NCI-H226 (cell line): ENCODE data around the gene DTD2.

ENCODE experiments used
- DNase-seq: peaks from one replicate; pipeline ENCODE4 v3.0.0-alpha.2; 2015

The DTD2 gene

GRCh38 chr14:31456841-31457664, at the start of gene DTD2:
Gene DTD2, minus strand, starts transcription at chr14:31457506. Its CDS starts 113 bp downstream, at chr14:31457393.
- peak; percentile 88 for DNase-seq

GRCh38 chr14:31505411-31505810, 48.1 kb upstream of the DTD2 start:
- peak; percentile 52 for DNase-seq

GRCh38 chr14:31501870-31502269, 44.6 kb upstream of the DTD2 start:
- DNase-seq, result no peak

GRCh38 chr14:31492759-31493498, 35.6 kb upstream of the DTD2 start:
- DNase-seq, result no peak

GRCh38 chr14:31489691-31490090, 32.4 kb upstream of the DTD2 start:
- no peak for DNase-seq

GRCh38 chr14:31487886-31488285, 30.6 kb upstream of the DTD2 start, which contains the start of gene GPR33:
Gene GPR33, minus strand, starts transcription at chr14:31488039. Its CDS starts 4,074 bp downstream, at chr14:31483965.
- DNase-seq, result no peak

GRCh38 chr14:31486764-31487163, 29.5 kb upstream of the DTD2 start:
- no peak for DNase-seq

- no peak for DNase-seq
Observed at GRCh38 chr14:31484754-31485153, 27.4 kb upstream of the DTD2 start.

GRCh38 chr14:31480156-31480555, 22.9 kb upstream of the DTD2 start:
- no peak for DNase-seq

GRCh38 chr14:31479027-31479426, 21.7 kb upstream of the DTD2 start:
- no peak for DNase-seq

GRCh38 chr14:31477248-31477647, 19.9 kb upstream of the DTD2 start:
- no peak for DNase-seq

GRCh38 chr14:31476131-31476866, 19.0 kb upstream of the DTD2 start:
- no peak for DNase-seq

- no peak for DNase-seq
Observed at GRCh38 chr14:31466554-31466953, 9.2 kb upstream of the DTD2 start.

GRCh38 chr14:31465111-31465510, 7.8 kb upstream of the DTD2 start:
- peak; percentile 47 for DNase-seq

GRCh38 chr14:31462450-31462849, 5.1 kb upstream of the DTD2 start:
- peak; percentile 25 for DNase-seq

GRCh38 chr14:31461545-31461944, 4.2 kb upstream of the DTD2 start:
- DNase-seq, result no peak

GRCh38 chr14:31457665-31458659, 656 bp upstream of the DTD2 start:
- DNase-seq, result no peak

- DNase-seq, result peak; percentile 30
Observed at GRCh38 chr14:31449971-31450610, 7.2 kb downstream of the DTD2 start.

GRCh38 chr14:31449136-31449535, 8.2 kb downstream of the DTD2 start:
- no peak for DNase-seq

GRCh38 chr14:31445703-31446102, 11.6 kb downstream of the DTD2 start:
- no peak for DNase-seq

- no peak for DNase-seq
Observed at GRCh38 chr14:31442284-31442683, 15.0 kb downstream of the DTD2 start.
